Measurements from ENCODE around the gene BCOR. TPM values are rescaled to one million over a fixed set of nuclear protein-coding genes. Genes with fewer than 3 reads are reported as not detected.

BCOR gene
- total and polyA plus RNA-seq, 2 of the 13 experiments (the other 11 are each of a cell fraction or from before 2014, with no cell fraction given), result 14.3 to 15.2 TPM

GRCh38 chrX:40099055-40099958, 1.5 kb upstream of the BCOR start:
- H3K4me2 ChIP-seq (ENCODE audit: low read depth, low read length), result peak overlapping the region; percentile 73
- intact Hi-C loops (cut with micrococcal nuclease; ENCODE audit: unreplicated experiment), result loop anchor here (5.0 kb wide), 1 partner anchor 87 kb away; no protein-coding TSS in a partner anchor
- peak overlapping the region; percentile 60 for H3K27ac ChIP-seq (ENCODE audit: extremely low read length, insufficient read depth, low read length)
- peak overlapping the region; percentile 49 for H3K9ac ChIP-seq (ENCODE audit: insufficient read depth, low read depth, low read length)
- BruUV-seq (replicated peaks), result no TSS peak
- ChIA-PET POLR2A (interaction anchor here (0.7 to 4.6 kb wide), 12 partner anchors 8 to 164 kb away, joined by 3 to 41 read pairs (median 10); no protein-coding TSS in a partner anchor), CTCF (ENCODE audit: low intra/inter-chr PET ratio, low total read pairs) (no interaction called here)
- 14% methylated on average over 5 of the region's 49 CpGs for WGBS (ENCODE audit: low lambda C conversion rate)
- peaks cover 32% of the 10 kb centered on the region for H3K4me1 ChIP-seq (ENCODE audit: insufficient read depth, low read length)
- H4K20me1 ChIP-seq (ENCODE audit: insufficient read depth, low read length), result peaks cover 12% of the 10 kb centered on the region
- peak overlapping the region; percentile 47 to 75 (median 73); a peak in 5 of 6 replicates for H3K4me3 ChIP-seq (replicated peaks in 1 of 3; ENCODE audit: insufficient read depth in 1 of 3, low read depth in 2 of 3, low read length in 3 of 3)
- peaks cover 26% of the 10 kb centered on the region for H3K79me2 ChIP-seq (ENCODE audit: insufficient read depth, low read length)
- ATAC-seq, result peak; percentile 12
- H3K9me3 ChIP-seq (ENCODE audit: low read length), result no peaks in the 10 kb centered on the region
- H3K27me3 ChIP-seq (ENCODE audit: control insufficient read depth in 1 of 2, insufficient read depth in 2 of 2, low read length in 2 of 2), result no peaks in the 10 kb centered on the region
- no peak for FAIRE-seq
- no peak for DNase-seq (ENCODE audit: low spot score)
- in situ Hi-C loops (cut with HindIII; ENCODE audit: extremely low pct_ligation_motif_present, low pct_unique_long_range_greater_than_20kb), result no loop called here
- H3K36me3 ChIP-seq (replicated peaks in 1 of 2; ENCODE audit: control insufficient read depth in 1 of 2, insufficient read depth in 2 of 2, low read length in 2 of 2), result no peaks in the 10 kb centered on the region
- H2AFZ ChIP-seq (ENCODE audit: low read length), result no peak overlapping the region
- 0 out of 2 replicates have a peak, but pooled peaks have one; percentile 1 for TF ChIP-seq ZNF687 (CRISPR knock-in tag; IDR thresholded peaks at IDR 0.05)
- TF ChIP-seq ZNF639 (CRISPR knock-in tag; conservative IDR thresholded peaks at IDR 0.05), result no peak
- TF ChIP-seq TFDP2 (CRISPR knock-in tag; IDR thresholded peaks at IDR 0.05), result peak; percentile 40; the same call in 1 of the 2 replicates
- TF ChIP-seq PATZ1 (CRISPR knock-in tag; IDR thresholded peaks at IDR 0.05), result peak; percentile 43; the same call in 1 of the 2 replicates
